OCI-LY7 (cell line): Measurements from ENCODE around the gene GNPDA1. TPM values are rescaled to one million over a fixed set of nuclear protein-coding genes. Genes with fewer than 3 reads are reported as not detected.

Source experiments
- BruUV-seq: library from RNA; stranded (reverse); fragments of 400-500 nt; replicated peaks from 2 replicates; lab custom pipeline; 2021; lab: Mats Ljungman, UMichigan
- CTCF ChIA-PET: fragments of 300-600 bp; sonication (Branson Sonifier 250); formaldehyde crosslinking; loops from one replicate; lab custom pipeline; 2022; ENCODE audit warnings: antibody characterized with exemption; ENCODE audit not compliant: unreplicated experiment; lab: Charles Lee
- POLR2A ChIA-PET: fragments of 300-600 bp; sonication (Branson Sonifier 250); formaldehyde crosslinking; loops from one replicate; lab custom pipeline; 2022; ENCODE audit warnings: antibody characterized with exemption; lab: Charles Lee
- DNase-seq: peaks from one replicate; pipeline ENCODE4 v3.0.0-alpha.2; 2015; ENCODE audit warnings: low spot score
- H2AFZ ChIP-seq: fragments of 200-600 bp; sonication (generic), shearing (Covaris generic); 2 replicates; pipeline ENCODE4 v1.6.1; 2014; ENCODE audit warnings: mild to moderate bottlenecking, antibody characterized with exemption, low read length, moderate library complexity
- H3K27ac ChIP-seq: fragments of 200-600 bp; sonication (generic); 2 replicates; pipeline ENCODE4 v1.5.1; 2014; ENCODE audit warnings: mixed run types, low read depth, mild to moderate bottlenecking, moderate library complexity, low read length, inconsistent platforms; ENCODE audit not compliant: poor library complexity, severe bottlenecking
- H3K36me3 ChIP-seq: fragments of 200-600 bp; sonication (generic); 2 replicates; pipeline ENCODE4 v1.6.1; 2014; ENCODE audit warnings: mild to moderate bottlenecking, antibody characterized with exemption, low read length, moderate library complexity, mixed read lengths; ENCODE audit not compliant: insufficient read depth
- H3K4me1 ChIP-seq: fragments of 200-600 bp; sonication (generic); 2 replicates; pipeline ENCODE4 v1.5.1; 2014; ENCODE audit warnings: mild to moderate bottlenecking, low read length; ENCODE audit not compliant: insufficient read depth, poor library complexity, severe bottlenecking
- H3K4me2 ChIP-seq: fragments of 200-600 bp; sonication (generic); 2 replicates; pipeline ENCODE4 v1.6.1; 2014; ENCODE audit warnings: mild to moderate bottlenecking, low read length
- H3K4me3 ChIP-seq: fragments of 200-600 bp; sonication (generic); 2 replicates; pipeline ENCODE4 v1.5.1; 2014; ENCODE audit warnings: mild to moderate bottlenecking, low read depth, low read length; ENCODE audit not compliant: poor library complexity, severe bottlenecking
- H3K79me2 ChIP-seq: fragments of 200-600 bp; sonication (generic); 2 replicates; pipeline ENCODE4 v1.6.1; 2016; ENCODE audit warnings: low read depth, mild to moderate bottlenecking, low read length, moderate library complexity, mixed read lengths; ENCODE audit not compliant: insufficient read depth
- H3K9me2 ChIP-seq: fragments of 200-600 bp; sonication (generic); 2 replicates; pipeline ENCODE4 v1.6.1; 2016; ENCODE audit warnings: mild to moderate bottlenecking, low read length, mixed read lengths; ENCODE audit not compliant: insufficient read depth
- H3K9me3 ChIP-seq: fragments of 200-600 bp; sonication (generic); 2 replicates; pipeline ENCODE4 v1.6.1; 2014; ENCODE audit warnings: mild to moderate bottlenecking, mixed run types, low read length, mixed read lengths
- H4K20me1 ChIP-seq: fragments of 200-600 bp; sonication (generic); 2 replicates; pipeline ENCODE4 v1.6.1; 2014; ENCODE audit warnings: mild to moderate bottlenecking, antibody characterized with exemption, low read length, moderate library complexity, mixed read lengths; ENCODE audit not compliant: insufficient read depth
- CTCF ChIP-seq: fragments of 200-600 bp; sonication (generic); conservative IDR thresholded peaks from 2 replicates; pipeline ENCODE4 v1.5.1; 2014; ENCODE audit warnings: mild to moderate bottlenecking, antibody characterized with exemption, low read length, moderate library complexity, mixed read lengths
- EZH2phosphoT487 ChIP-seq: fragments of 200-600 bp; sonication (generic); IDR thresholded peaks from 2 replicates; pipeline ENCODE4 v1.6.1; 2018; ENCODE audit warnings: low read depth, borderline replicate concordance, mild to moderate bottlenecking, mixed run types, antibody characterized with exemption, low read length, moderate library complexity, mixed read lengths
- intact Hi-C: fragments of 100-400 bp; cut with micrococcal nuclease; formaldehyde crosslinking; loops from one replicate; pipeline ENCODE4 v1.10.0; 2022; ENCODE audit not compliant: unreplicated experiment
- total RNA-seq, 2 experiments: library from RNA; depleted of rRNA in 1 of 2; stranded (reverse); fragments of >200 nt in 1 of 2; shearing (Covaris generic) in 1 of 2; gene quantifications; 2 replicates each; pipeline ENCODE4 v1.2.3, GENCODE V29; 2014 to 2022

Gene GNPDA1
- total RNA-seq, 2 experiments from 2014 or later, result 20.2 to 23.1 TPM

- Histone ChIP-seq H3K9me3 (no peaks in the 10 kb centered on the region), H3K79me2 (no peaks in the 10 kb centered on the region), H3K4me2 (peak overlapping the region; percentile 97), H2AFZ (peak overlapping the region; percentile 98), H3K4me3 (peak overlapping the region; percentile 87), H3K27ac (no peak overlapping the region), H3K4me1 (peaks cover 52% of the 10 kb centered on the region), H3K36me3 (peaks cover 18% of the 10 kb centered on the region), H4K20me1 (no peaks in the 10 kb centered on the region), H3K9me2 (no peaks in the 10 kb centered on the region)
- ChIA-PET CTCF (interaction anchor here (0.5 kb wide), 1 partner anchor 722 kb away, joined by 3 read pairs; no protein-coding TSS in a partner anchor), POLR2A (interaction anchor here (0.6 to 3.2 kb wide), 5 partner anchors 10 to 45 kb away, joined by 4 to 20 read pairs (median 4); partner anchors contain the start of gene RNF14)
- intact Hi-C loops, result loop anchor here (2.0 kb wide), 1 partner anchor 321 kb away; no protein-coding TSS in a partner anchor
- TF ChIP-seq CTCF (no peak), EZH2phosphoT487 (no peak)
- no TSS peak for BruUV-seq
- no peak for DNase-seq
These were observed 1.1 kb upstream of the GNPDA1 start for GRCh38 chr5:142013734-142014521.

- BruUV-seq, result TSS peak; percentile 56
These were observed 541 bp downstream of the GNPDA1 start for GRCh38 chr5:142012186-142012785.

More at GRCh38 chr5:142012186-142012785, 541 bp downstream of the GNPDA1 start:
- H4K20me1 ChIP-seq, result no peaks in the 10 kb centered on the region
- H3K9me3 ChIP-seq, result no peaks in the 10 kb centered on the region
- peak overlapping the region; percentile 39 for H3K27ac ChIP-seq
- ChIA-PET CTCF (interaction anchor here (0.5 to 1.5 kb wide), 6 partner anchors 16 to 131 kb away, joined by 3 to 4 read pairs (median 3); no protein-coding TSS in a partner anchor), POLR2A (interaction anchor here (0.7 to 3.2 kb wide), 9 partner anchors 9 to 133 kb away, joined by 3 to 20 read pairs (median 3); partner anchors contain the start of gene RNF14)
- intact Hi-C loops, result loop anchor here (1.0 kb wide), 1 partner anchor 132 kb away; no protein-coding TSS in a partner anchor
- no peaks in the 10 kb centered on the region for H3K79me2 ChIP-seq
- H3K4me2 ChIP-seq, result peak overlapping the region; percentile 97
- no peaks in the 10 kb centered on the region for H3K9me2 ChIP-seq
- peaks cover 30% of the 10 kb centered on the region for H3K36me3 ChIP-seq
- TF ChIP-seq EZH2phosphoT487 (no peak), CTCF (peak; percentile 86)
- peak overlapping the region; percentile 87 for H3K4me3 ChIP-seq
- peak; percentile 76 for DNase-seq
- H3K4me1 ChIP-seq, result peaks cover 39% of the 10 kb centered on the region
- peak overlapping the region; percentile 98 for H2AFZ ChIP-seq
